Progenitor cell of endocrine pancreas (in vitro differentiated cells): Measurements from ENCODE around the gene PTPN4. TPM values are rescaled to one million over a fixed set of nuclear protein-coding genes. Genes with fewer than 3 reads are reported as not detected.

Experiments used
- DNase-seq: peaks from one replicate; pipeline ENCODE4 v3.0.0; 2021; ENCODE audit warnings: low spot score; ENCODE audit not compliant: unreplicated experiment
- H3K27ac Mint-ChIP-seq: 2 replicates; pipeline ENCODE4 v1.8.0; 2021; ENCODE audit warnings: mild to moderate bottlenecking, moderate library complexity, mixed read lengths
- H3K27me3 Mint-ChIP-seq: 2 replicates; pipeline ENCODE4 v1.8.0; 2021; ENCODE audit warnings: mixed read lengths
- H3K36me3 Mint-ChIP-seq: 2 replicates; pipeline ENCODE4 v1.8.0; 2022; ENCODE audit warnings: mixed read lengths; ENCODE audit not compliant: insufficient read depth
- H3K4me1 Mint-ChIP-seq: 2 replicates; pipeline ENCODE4 v1.8.0; 2021; ENCODE audit warnings: low read depth, mixed read lengths
- H3K4me3 Mint-ChIP-seq: 2 replicates; pipeline ENCODE4 v1.8.0; 2021; ENCODE audit warnings: low read depth, mild to moderate bottlenecking, moderate library complexity, mixed read lengths
- H3K9me3 Mint-ChIP-seq: 2 replicates; pipeline ENCODE4 v1.8.0; 2021; ENCODE audit warnings: low read depth, mixed read lengths
- total RNA-seq: library from RNA; stranded (reverse); gene quantifications from 2 replicates; pipeline ENCODE4 v1.2.1, GENCODE V29; 2021
- TF ChIP-seq, protein P1 (sequence below): fragments of 200-600 bp; sonication (generic); IDR thresholded peaks from one replicate; pipeline ENCODE4 v1.5.0; 2021; ENCODE audit warnings: antibody characterized with exemption, mild to moderate bottlenecking; ENCODE audit not compliant: unreplicated experiment

Gene PTPN4
- total RNA-seq, 1 donor from 2014 or later: 59.1 TPM

- Mint-ChIP-seq H3K27ac (no peak overlapping the region), H3K27me3 (no peaks in the 10 kb centered on the region), H3K9me3 (peaks cover 11% of the 10 kb centered on the region), H3K4me3 (no peak overlapping the region), H3K4me1 (peaks cover 24% of the 10 kb centered on the region), H3K36me3 (peaks cover 22% of the 10 kb centered on the region)
- DNase-seq: no peak
- TF ChIP-seq, protein P1, sequence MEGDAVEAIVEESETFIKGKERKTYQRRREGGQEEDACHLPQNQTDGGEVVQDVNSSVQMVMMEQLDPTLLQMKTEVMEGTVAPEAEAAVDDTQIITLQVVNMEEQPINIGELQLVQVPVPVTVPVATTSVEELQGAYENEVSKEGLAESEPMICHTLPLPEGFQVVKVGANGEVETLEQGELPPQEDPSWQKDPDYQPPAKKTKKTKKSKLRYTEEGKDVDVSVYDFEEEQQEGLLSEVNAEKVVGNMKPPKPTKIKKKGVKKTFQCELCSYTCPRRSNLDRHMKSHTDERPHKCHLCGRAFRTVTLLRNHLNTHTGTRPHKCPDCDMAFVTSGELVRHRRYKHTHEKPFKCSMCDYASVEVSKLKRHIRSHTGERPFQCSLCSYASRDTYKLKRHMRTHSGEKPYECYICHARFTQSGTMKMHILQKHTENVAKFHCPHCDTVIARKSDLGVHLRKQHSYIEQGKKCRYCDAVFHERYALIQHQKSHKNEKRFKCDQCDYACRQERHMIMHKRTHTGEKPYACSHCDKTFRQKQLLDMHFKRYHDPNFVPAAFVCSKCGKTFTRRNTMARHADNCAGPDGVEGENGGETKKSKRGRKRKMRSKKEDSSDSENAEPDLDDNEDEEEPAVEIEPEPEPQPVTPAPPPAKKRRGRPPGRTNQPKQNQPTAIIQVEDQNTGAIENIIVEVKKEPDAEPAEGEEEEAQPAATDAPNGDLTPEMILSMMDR: no peak
These were observed 54.5 kb downstream of the PTPN4 start for GRCh38 chr2:119814216-119814615.

DNA sequence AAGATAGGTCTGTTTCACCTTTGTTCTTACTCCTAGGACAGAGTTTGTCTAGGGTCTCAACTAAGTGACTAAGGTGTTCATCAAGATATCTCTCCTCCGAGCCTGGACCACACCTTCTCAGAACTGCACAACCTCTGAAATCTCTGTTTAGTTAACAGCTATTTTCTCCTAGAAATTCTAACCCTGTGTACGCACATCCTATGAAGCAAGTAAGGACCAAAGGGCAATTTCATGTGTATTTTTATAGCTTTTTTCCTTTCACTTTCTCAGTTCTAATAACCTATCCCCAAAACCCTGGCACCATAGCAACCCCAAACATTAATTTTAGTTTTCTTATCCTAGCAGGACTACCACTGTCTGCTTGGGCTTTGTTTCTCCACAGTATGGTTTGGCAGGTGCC is 59.1 kb downstream of the PTPN4 start:
- no peak for DNase-seq
- Mint-ChIP-seq H3K27ac (no peak overlapping the region), H3K4me3 (no peak overlapping the region), H3K36me3 (peaks cover 20% of the 10 kb centered on the region), H3K9me3 (peaks cover 11% of the 10 kb centered on the region), H3K4me1 (peaks cover 6% of the 10 kb centered on the region), H3K27me3 (no peaks in the 10 kb centered on the region)
- TF ChIP-seq, protein P1: no peak

DNA sequence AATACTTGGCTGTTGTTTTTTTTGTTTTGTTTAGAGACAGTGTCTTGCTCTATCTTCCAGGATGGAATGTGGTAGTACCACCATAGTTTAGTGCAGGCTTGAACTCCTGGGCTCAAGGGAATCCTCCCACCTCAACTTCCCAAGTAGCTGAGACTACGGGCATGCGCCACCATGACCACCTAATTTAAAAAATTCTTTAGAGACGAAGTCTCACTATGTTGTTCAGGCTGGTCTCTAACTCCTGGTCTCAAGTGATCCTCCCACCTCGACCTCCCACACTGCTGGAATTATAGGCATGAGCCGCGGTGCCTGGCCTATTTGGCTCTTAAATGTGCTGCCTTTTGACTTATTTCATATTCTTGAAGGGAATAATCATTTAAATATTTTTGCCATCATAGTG is 60.1 kb downstream of the PTPN4 start:
- no peaks in the 10 kb centered on the region for H3K27me3 Mint-ChIP-seq
- peaks cover 20% of the 10 kb centered on the region for H3K36me3 Mint-ChIP-seq
- peaks cover 11% of the 10 kb centered on the region for H3K9me3 Mint-ChIP-seq
- TF ChIP-seq, protein P1: no peak
- H3K4me1 Mint-ChIP-seq: peaks cover 4% of the 10 kb centered on the region
- no peak for DNase-seq
- H3K4me3 Mint-ChIP-seq: no peak overlapping the region
- H3K27ac Mint-ChIP-seq: no peak overlapping the region

DNA sequence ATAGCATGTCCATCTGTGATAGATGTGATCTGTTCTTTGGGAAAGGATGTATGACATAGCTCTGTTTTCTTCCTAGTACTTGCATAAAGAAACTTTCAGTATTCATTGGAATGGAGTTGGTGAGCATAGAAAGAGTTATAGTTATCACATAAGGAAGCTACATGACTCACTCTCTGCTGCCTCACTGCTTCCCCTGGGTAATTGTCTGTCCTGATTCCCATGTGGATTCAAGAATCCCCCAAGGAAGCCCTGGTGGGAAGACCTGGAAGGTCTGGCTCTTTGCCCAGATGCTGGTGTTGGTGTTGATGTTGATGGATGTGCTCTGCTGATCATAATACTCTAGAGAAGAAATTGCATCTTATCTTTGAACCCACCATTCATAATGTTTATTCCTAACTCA is 60.6 kb downstream of the PTPN4 start:
- DNase-seq: no peak
- Mint-ChIP-seq H3K27ac (peak overlapping the region; percentile 49), H3K27me3 (no peaks in the 10 kb centered on the region), H3K4me3 (no peak overlapping the region), H3K36me3 (peaks cover 20% of the 10 kb centered on the region), H3K9me3 (peaks cover 11% of the 10 kb centered on the region), H3K4me1 (peaks cover 4% of the 10 kb centered on the region)
- TF ChIP-seq, protein P1: no peak

GRCh38 chr2:119821266-119821665 is 61.5 kb downstream of the PTPN4 start:
- no peak for DNase-seq
- Mint-ChIP-seq H3K9me3 (peaks cover 11% of the 10 kb centered on the region), H3K36me3 (peaks cover 18% of the 10 kb centered on the region), H3K27me3 (no peaks in the 10 kb centered on the region), H3K4me1 (peaks cover 4% of the 10 kb centered on the region), H3K27ac (no peak overlapping the region), H3K4me3 (no peak overlapping the region)
- TF ChIP-seq, protein P1: no peak
